ENCODE measurements around the gene GLCE. TPM values are rescaled to one million over a fixed set of nuclear protein-coding genes. Genes with fewer than 3 reads are reported as not detected.
A peak's percentile ranks its signal among the peaks of the same experiment; 100 is the strongest.

GLCE gene
- total RNA-seq, 1 donor from 2014 or later = 13.6 TPM

DNA sequence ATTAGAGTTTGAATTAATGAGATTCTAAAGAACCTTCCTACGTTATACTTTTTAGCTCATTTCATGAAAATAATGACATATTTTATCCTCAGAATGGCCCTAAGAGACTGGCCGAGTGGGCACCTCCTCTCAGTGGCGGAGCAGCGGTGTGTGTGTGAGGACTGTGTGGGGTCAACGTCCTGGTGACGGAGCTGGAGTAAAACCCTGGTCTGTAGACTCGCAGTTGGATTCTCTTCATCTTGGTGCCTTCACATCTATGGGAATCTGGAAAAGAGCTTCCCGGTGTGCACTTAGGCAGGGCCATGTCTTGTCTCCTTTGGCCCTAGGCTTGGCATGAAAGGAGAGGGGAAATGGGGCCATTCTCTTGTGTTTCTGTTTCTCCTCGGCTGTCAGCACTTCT lies 116.9 kb downstream of the GLCE start:
- H4K20me1 ChIP-seq (ENCODE audit: insufficient read depth, low read length) = no peaks in the 10 kb centered on the region
- no peaks in the 10 kb centered on the region for H3K79me2 ChIP-seq (ENCODE audit: insufficient read depth, low read length)
- no peaks in the 10 kb centered on the region for H3K36me3 Mint-ChIP-seq (ENCODE audit: low read depth, unreplicated experiment)
- peaks cover under 1% of the 10 kb centered on the region for H3K4me1 Mint-ChIP-seq (ENCODE audit: low read depth, unreplicated experiment)
- peaks cover 12% of the 10 kb centered on the region for H3K27me3 Mint-ChIP-seq (ENCODE audit: low read depth, unreplicated experiment)
- no peak overlapping the region for H3K9ac ChIP-seq (ENCODE audit: low read length)
- H3K4me3 ChIP-seq (ENCODE audit: insufficient read depth, low read depth, low read length) = no peak overlapping the region
- no peaks in the 10 kb centered on the region for H3K36me3 ChIP-seq (ENCODE audit: insufficient read depth, low read length)
- TF ChIP-seq EZH2 (IDR thresholded peaks at IDR 0.05; ENCODE audit: insufficient read depth, low read length) = no peak
- TF ChIP-seq, protein P1, sequence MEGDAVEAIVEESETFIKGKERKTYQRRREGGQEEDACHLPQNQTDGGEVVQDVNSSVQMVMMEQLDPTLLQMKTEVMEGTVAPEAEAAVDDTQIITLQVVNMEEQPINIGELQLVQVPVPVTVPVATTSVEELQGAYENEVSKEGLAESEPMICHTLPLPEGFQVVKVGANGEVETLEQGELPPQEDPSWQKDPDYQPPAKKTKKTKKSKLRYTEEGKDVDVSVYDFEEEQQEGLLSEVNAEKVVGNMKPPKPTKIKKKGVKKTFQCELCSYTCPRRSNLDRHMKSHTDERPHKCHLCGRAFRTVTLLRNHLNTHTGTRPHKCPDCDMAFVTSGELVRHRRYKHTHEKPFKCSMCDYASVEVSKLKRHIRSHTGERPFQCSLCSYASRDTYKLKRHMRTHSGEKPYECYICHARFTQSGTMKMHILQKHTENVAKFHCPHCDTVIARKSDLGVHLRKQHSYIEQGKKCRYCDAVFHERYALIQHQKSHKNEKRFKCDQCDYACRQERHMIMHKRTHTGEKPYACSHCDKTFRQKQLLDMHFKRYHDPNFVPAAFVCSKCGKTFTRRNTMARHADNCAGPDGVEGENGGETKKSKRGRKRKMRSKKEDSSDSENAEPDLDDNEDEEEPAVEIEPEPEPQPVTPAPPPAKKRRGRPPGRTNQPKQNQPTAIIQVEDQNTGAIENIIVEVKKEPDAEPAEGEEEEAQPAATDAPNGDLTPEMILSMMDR (IDR thresholded peaks at IDR 0.05; ENCODE audit: insufficient read depth, low read depth, low read length) = no peak
- H3K4me3 Mint-ChIP-seq (ENCODE audit: unreplicated experiment) = no peak overlapping the region
- no peaks in the 10 kb centered on the region for H3K9me3 ChIP-seq (ENCODE audit: insufficient read depth, low read depth, low read length)
- no peak for FAIRE-seq
- no peak overlapping the region for H2AFZ ChIP-seq (ENCODE audit: low read depth, low read length)
- H3K27ac Mint-ChIP-seq (ENCODE audit: unreplicated experiment) = no peak overlapping the region
- no peak for DNase-seq (ENCODE audit: low read depth)
- H3K4me2 ChIP-seq (ENCODE audit: low read length) = no peak overlapping the region
- H3K9me3 Mint-ChIP-seq (ENCODE audit: unreplicated experiment) = peaks cover 2% of the 10 kb centered on the region
- no peaks in the 10 kb centered on the region for H3K27me3 ChIP-seq (ENCODE audit: insufficient read depth, low read length)
- no peaks in the 10 kb centered on the region for H3K4me1 ChIP-seq (ENCODE audit: insufficient read depth, low read length)
- no peak overlapping the region for H3K27ac ChIP-seq (ENCODE audit: low read depth, low read length)

DNA sequence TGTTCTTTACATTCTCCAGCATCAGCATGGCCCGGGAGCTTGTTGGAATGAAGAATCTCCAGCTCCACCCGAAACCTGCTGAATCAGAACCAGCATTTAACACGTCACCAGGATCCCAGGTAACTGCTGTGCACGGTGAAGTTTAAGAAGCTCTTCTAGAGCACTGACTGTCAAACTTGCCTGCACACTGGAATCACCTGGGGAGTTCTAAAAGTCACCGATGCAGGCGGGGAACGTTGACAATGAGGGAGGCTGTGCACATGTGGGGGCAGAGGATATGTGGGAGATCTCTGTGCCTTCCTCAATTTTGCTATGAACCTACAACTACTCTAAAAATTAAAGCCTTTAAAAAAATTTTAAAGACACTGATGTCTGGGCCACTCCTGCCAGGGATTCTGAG lies 119.2 kb downstream of the GLCE start:
- Histone ChIP-seq H3K4me3 (ENCODE audit: insufficient read depth, low read depth, low read length) (no peak overlapping the region), H2AFZ (ENCODE audit: low read depth, low read length) (no peak overlapping the region), H3K79me2 (ENCODE audit: insufficient read depth, low read length) (no peaks in the 10 kb centered on the region), H3K9me3 (ENCODE audit: insufficient read depth, low read depth, low read length) (no peaks in the 10 kb centered on the region), H3K9ac (ENCODE audit: low read length) (no peak overlapping the region), H3K4me2 (ENCODE audit: low read length) (no peak overlapping the region), H3K27me3 (ENCODE audit: insufficient read depth, low read length) (no peaks in the 10 kb centered on the region), H3K27ac (ENCODE audit: low read depth, low read length) (no peak overlapping the region), H4K20me1 (ENCODE audit: insufficient read depth, low read length) (no peaks in the 10 kb centered on the region), H3K4me1 (ENCODE audit: insufficient read depth, low read length) (no peaks in the 10 kb centered on the region), H3K36me3 (ENCODE audit: insufficient read depth, low read length) (no peaks in the 10 kb centered on the region)
- H3K36me3 Mint-ChIP-seq (ENCODE audit: low read depth, unreplicated experiment) = no peaks in the 10 kb centered on the region
- TF ChIP-seq, protein P1 (IDR thresholded peaks at IDR 0.05; ENCODE audit: insufficient read depth, low read depth, low read length) = no peak
- no peak for TF ChIP-seq EZH2 (IDR thresholded peaks at IDR 0.05; ENCODE audit: insufficient read depth, low read length)
- H3K27me3 Mint-ChIP-seq (ENCODE audit: low read depth, unreplicated experiment) = peaks cover 12% of the 10 kb centered on the region
- H3K4me3 Mint-ChIP-seq (ENCODE audit: unreplicated experiment) = no peak overlapping the region
- FAIRE-seq = no peak
- H3K9me3 Mint-ChIP-seq (ENCODE audit: unreplicated experiment) = peaks cover 2% of the 10 kb centered on the region
- H3K4me1 Mint-ChIP-seq (ENCODE audit: low read depth, unreplicated experiment) = no peaks in the 10 kb centered on the region
- peak overlapping the region; percentile 26 for H3K27ac Mint-ChIP-seq (ENCODE audit: unreplicated experiment)
- DNase-seq (ENCODE audit: low read depth) = no peak

DNA sequence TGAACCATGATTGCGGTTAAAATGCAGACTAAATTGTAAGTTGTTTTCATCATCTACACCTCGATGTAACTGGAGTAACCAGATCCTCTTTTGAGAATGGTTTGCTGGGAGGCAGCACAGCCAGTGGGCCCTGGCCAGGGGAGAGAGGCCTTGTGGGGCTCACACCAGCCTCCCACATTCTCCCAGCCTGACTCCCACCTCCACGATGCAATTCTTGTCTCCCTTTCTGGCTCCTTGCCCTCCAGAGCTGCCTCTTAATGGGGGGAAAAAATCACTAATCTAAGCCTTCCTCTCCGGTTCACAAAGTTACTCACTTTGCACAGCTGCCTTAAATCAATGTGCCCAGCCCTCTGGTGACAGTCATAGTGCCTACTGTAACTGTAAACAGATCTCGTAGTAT lies 120.3 kb downstream of the GLCE start:
- Mint-ChIP-seq H3K36me3 (ENCODE audit: low read depth, unreplicated experiment) (no peaks in the 10 kb centered on the region), H3K27ac (ENCODE audit: unreplicated experiment) (peak overlapping the region; percentile 1), H3K27me3 (ENCODE audit: low read depth, unreplicated experiment) (peaks cover 12% of the 10 kb centered on the region), H3K4me3 (ENCODE audit: unreplicated experiment) (no peak overlapping the region), H3K4me1 (ENCODE audit: low read depth, unreplicated experiment) (no peaks in the 10 kb centered on the region), H3K9me3 (ENCODE audit: unreplicated experiment) (peaks cover 2% of the 10 kb centered on the region)
- no peak overlapping the region for H3K9ac ChIP-seq (ENCODE audit: low read length)
- H3K27ac ChIP-seq (ENCODE audit: low read depth, low read length) = no peak overlapping the region
- TF ChIP-seq, protein P1 (IDR thresholded peaks at IDR 0.05; ENCODE audit: insufficient read depth, low read depth, low read length) = no peak
- no peak for TF ChIP-seq EZH2 (IDR thresholded peaks at IDR 0.05; ENCODE audit: insufficient read depth, low read length)
- H2AFZ ChIP-seq (ENCODE audit: low read depth, low read length) = no peak overlapping the region
- H3K27me3 ChIP-seq (ENCODE audit: insufficient read depth, low read length) = no peaks in the 10 kb centered on the region
- no peak for FAIRE-seq
- DNase-seq (ENCODE audit: low read depth) = no peak
- H3K4me3 ChIP-seq (ENCODE audit: insufficient read depth, low read depth, low read length) = no peak overlapping the region
- H3K36me3 ChIP-seq (ENCODE audit: insufficient read depth, low read length) = no peaks in the 10 kb centered on the region
- H3K4me2 ChIP-seq (ENCODE audit: low read length) = no peak overlapping the region
- H3K9me3 ChIP-seq (ENCODE audit: insufficient read depth, low read depth, low read length) = no peaks in the 10 kb centered on the region
- no peaks in the 10 kb centered on the region for H4K20me1 ChIP-seq (ENCODE audit: insufficient read depth, low read length)
- H3K4me1 ChIP-seq (ENCODE audit: insufficient read depth, low read length) = no peaks in the 10 kb centered on the region
- no peaks in the 10 kb centered on the region for H3K79me2 ChIP-seq (ENCODE audit: insufficient read depth, low read length)
